Stomach (tissue), 19 donors: ENCODE measurements around the gene ZDHHC8. TPM values are rescaled to one million over a fixed set of nuclear protein-coding genes. Genes with fewer than 3 reads are reported as not detected.

Experiments used
- DNase-seq, 2 donors: peaks; one replicate each; pipeline versions ENCODE4 v3.0.0 to v3.0.0-alpha.2; 2013 to 2019
- H3K27ac ChIP-seq, 5 donors: fragments of 200-600 bp in 4 of 5; sonication (generic) in 4 of 5; one replicate each; pipeline ENCODE4 v1.5.1; 2013 to 2019; ENCODE audit warnings: mild to moderate bottlenecking in 1 of 5, moderate library complexity in 1 of 5
- H3K27me3 ChIP-seq, 3 donors: fragments of 200-600 bp; sonication (generic); one replicate each; pipeline ENCODE4 v1.5.1; 2017 to 2019; ENCODE audit warnings: mixed run types in 1 of 3
- H3K36me3 ChIP-seq, 4 donors: fragments of 200-600 bp; sonication (generic); 1 replicate in 3 of 4; 2 replicates in 1 of 4; pipeline ENCODE4 v1.5.1; 2016 to 2019
- H3K4me1 ChIP-seq, 4 donors: fragments of 200-600 bp; sonication (generic); one replicate each; pipeline ENCODE4 v1.5.1; 2016 to 2019
- H3K4me3 ChIP-seq, 4 donors: fragments of 200-600 bp; sonication (generic) in 3 of 4; one replicate each; pipeline ENCODE4 v1.5.1; 2016 to 2019; ENCODE audit warnings: mild to moderate bottlenecking in 1 of 4
- H3K9me3 ChIP-seq, 4 donors: fragments of 200-600 bp; sonication (generic); one replicate each; pipeline ENCODE4 v1.5.1; 2016 to 2019
- EP300 ChIP-seq: sonication (generic); formaldehyde crosslinking; IDR thresholded peaks from one replicate; pipeline ENCODE4 v1.6.1; 2017; ENCODE audit warnings: antibody characterized with exemption
- POLR2A ChIP-seq, 4 donors: fragments of 450-650 bp; IDR thresholded peaks; one replicate each; pipeline ENCODE4 v1.6.1; 2016; ENCODE audit warnings: antibody characterized with exemption in 4 of 4, control low read depth in 2 of 4, mild to moderate bottlenecking in 1 of 4, moderate library complexity in 1 of 4
- POLR2AphosphoS5 ChIP-seq, 3 donors: sonication (generic); formaldehyde crosslinking; IDR thresholded peaks; one replicate each; pipeline ENCODE4 v1.6.1; 2016; ENCODE audit warnings: antibody characterized with exemption in 3 of 3
- WGBS, 5 donors: extraction: QIAGEN DNeasy Blood & Tissue Kit in 3 of 5; methylation state at CpG; one replicate each; pipeline versions ENCODE4 v1.1.5 to v1.1.7; 2013 to 2018; 5-methylcytosine and 5-hydroxymethylcytosine counted together
- intact Hi-C: fragments of 100-400 bp; cut with DNase I; formaldehyde crosslinking; loops from one replicate; pipeline ENCODE4 v1.15.1; 2023; ENCODE audit warnings: low total_unique reads
- long read RNA-seq, 10 donors: transcript quantifications; one replicate each; lab custom pipeline, GENCODE V29; 2026
- polyA plus RNA-seq, 3 donors: library from polyadenylated mRNA; stranded (reverse); fragments of 200-250 nt; gene quantifications; one replicate each; pipeline ENCODE4 v1.2.3, GENCODE V29; 2013
- total RNA-seq, 5 donors: library from RNA; depleted of rRNA; stranded (reverse); fragments of >200 nt; gene quantifications; one replicate each; pipeline versions ENCODE4 v1.1.0 to v1.2.3, GENCODE V29; 2014 to 2016
- TF ChIP-seq, protein P1 (sequence below), 7 experiments: fragments of 450-650 bp in 4 of 7; fragments of 200-600 bp in 3 of 7; sonication (generic) in 3 of 7; IDR thresholded peaks; one replicate each; pipeline ENCODE4 v1.5.1; 2016 to 2019; ENCODE audit warnings: antibody characterized with exemption in 7 of 7, control low read depth in 2 of 7, mild to moderate bottlenecking in 1 of 7
- donor health status: healthy with polysubstance abuse.
- donor health status: Bipolar disorder and iron deficiency.
- donor health status: healthy.

The ZDHHC8 gene, protein sequence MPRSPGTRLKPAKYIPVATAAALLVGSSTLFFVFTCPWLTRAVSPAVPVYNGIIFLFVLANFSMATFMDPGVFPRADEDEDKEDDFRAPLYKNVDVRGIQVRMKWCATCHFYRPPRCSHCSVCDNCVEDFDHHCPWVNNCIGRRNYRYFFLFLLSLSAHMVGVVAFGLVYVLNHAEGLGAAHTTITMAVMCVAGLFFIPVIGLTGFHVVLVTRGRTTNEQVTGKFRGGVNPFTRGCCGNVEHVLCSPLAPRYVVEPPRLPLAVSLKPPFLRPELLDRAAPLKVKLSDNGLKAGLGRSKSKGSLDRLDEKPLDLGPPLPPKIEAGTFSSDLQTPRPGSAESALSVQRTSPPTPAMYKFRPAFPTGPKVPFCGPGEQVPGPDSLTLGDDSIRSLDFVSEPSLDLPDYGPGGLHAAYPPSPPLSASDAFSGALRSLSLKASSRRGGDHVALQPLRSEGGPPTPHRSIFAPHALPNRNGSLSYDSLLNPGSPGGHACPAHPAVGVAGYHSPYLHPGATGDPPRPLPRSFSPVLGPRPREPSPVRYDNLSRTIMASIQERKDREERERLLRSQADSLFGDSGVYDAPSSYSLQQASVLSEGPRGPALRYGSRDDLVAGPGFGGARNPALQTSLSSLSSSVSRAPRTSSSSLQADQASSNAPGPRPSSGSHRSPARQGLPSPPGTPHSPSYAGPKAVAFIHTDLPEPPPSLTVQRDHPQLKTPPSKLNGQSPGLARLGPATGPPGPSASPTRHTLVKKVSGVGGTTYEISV
- total RNA-seq (100 to 1,000 TPM in 1 of 5 donors, 10 to 100 TPM in 3, 1 to 10 TPM in 1; 4.2 to 228 (median 23.6) TPM), polyA plus RNA-seq (10 to 100 TPM in 1 of 3 donors, 1 to 10 TPM in 2; 3.2 to 22.8 (median 9.7) TPM)
- long read RNA-seq, donor 1: 0 reads
- long read RNA-seq, donor 2, full-length matches to known transcripts: 2 of 2 reads
- long read RNA-seq, donor 2, partial matches to known transcripts: 0 of 2 reads
- long read RNA-seq, donor 2, other reads (novel, unspliced or antisense): 0 of 2 reads
- long read RNA-seq, donor 3, partial matches to known transcripts: 0 of 1 reads
- long read RNA-seq, donor 3, other reads (novel, unspliced or antisense): 0 of 1 reads
- long read RNA-seq, donor 4: 0 reads
- long read RNA-seq, donor 5, full-length matches to known transcripts: 3 of 8 reads
- long read RNA-seq, donor 5, partial matches to known transcripts: 5 of 8 reads
- long read RNA-seq, donor 5, other reads (novel, unspliced or antisense): 0 of 8 reads
- long read RNA-seq, donor 6, full-length matches to known transcripts: 8 of 13 reads
- long read RNA-seq, donor 6, partial matches to known transcripts: 5 of 13 reads
- long read RNA-seq, donor 6, other reads (novel, unspliced or antisense): 0 of 13 reads
- long read RNA-seq, donor 7, full-length matches to known transcripts: 2 of 7 reads
- long read RNA-seq, donor 7, partial matches to known transcripts: 5 of 7 reads
- long read RNA-seq, donor 7, other reads (novel, unspliced or antisense): 0 of 7 reads
- long read RNA-seq, donor 8, full-length matches to known transcripts: 3 of 9 reads
- long read RNA-seq, donor 8, partial matches to known transcripts: 6 of 9 reads
- long read RNA-seq, donor 8, other reads (novel, unspliced or antisense): 0 of 9 reads
- long read RNA-seq, donor 9, partial matches to known transcripts: 0 of 1 reads
- long read RNA-seq, donor 9, other reads (novel, unspliced or antisense): 0 of 1 reads
- long read RNA-seq, donor 10: 0 reads

DNA sequence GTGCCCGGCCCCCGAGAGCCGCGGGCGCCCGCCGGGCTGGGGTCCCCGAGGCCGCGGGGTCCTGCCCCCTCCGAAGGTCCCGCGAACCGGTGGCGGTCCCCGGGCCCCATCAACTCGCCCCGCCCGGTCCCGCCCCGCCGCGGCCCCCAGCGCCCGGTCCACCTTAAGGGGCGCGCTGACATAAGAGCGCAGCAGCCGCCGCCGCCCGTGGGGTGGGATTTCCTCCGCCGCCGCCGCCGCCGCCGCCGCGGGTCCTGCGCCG is at the start of gene ZDHHC8:
Gene ZDHHC8 (plus strand): TSS at position 208 of the 262 bp plus-strand sequence. CDS start 144 bp downstream, outside the sequence.
- Histone ChIP-seq H3K4me1 (peaks cover 31 to 63% (median 55%) of the 10 kb centered on the region in 4 donors), H3K9me3 (no peaks in the 10 kb centered on the region), H3K27me3 (no peaks in the 10 kb centered on the region), H3K4me3 (peak within 1 kb of the TSS; percentile 93 to 98 (median 95)), H3K27ac (peak within 1 kb of the TSS; percentile 92 to 97 (median 95)), H3K36me3 (peaks cover 4 to 17% (median 16%) of the 10 kb centered on the region in 4 donors)
- WGBS, 5 donors: 0% methylated on average over 2 to 41 of the region's 43 CpGs; no CpG with 5 or more reads in 1 of the 5 donors
- intact Hi-C loops: no loop called here
- TF ChIP-seq POLR2A (IDR thresholded peaks at IDR 0.05): no peak
- peak; percentile 49 to 77 for DNase-seq

DNA sequence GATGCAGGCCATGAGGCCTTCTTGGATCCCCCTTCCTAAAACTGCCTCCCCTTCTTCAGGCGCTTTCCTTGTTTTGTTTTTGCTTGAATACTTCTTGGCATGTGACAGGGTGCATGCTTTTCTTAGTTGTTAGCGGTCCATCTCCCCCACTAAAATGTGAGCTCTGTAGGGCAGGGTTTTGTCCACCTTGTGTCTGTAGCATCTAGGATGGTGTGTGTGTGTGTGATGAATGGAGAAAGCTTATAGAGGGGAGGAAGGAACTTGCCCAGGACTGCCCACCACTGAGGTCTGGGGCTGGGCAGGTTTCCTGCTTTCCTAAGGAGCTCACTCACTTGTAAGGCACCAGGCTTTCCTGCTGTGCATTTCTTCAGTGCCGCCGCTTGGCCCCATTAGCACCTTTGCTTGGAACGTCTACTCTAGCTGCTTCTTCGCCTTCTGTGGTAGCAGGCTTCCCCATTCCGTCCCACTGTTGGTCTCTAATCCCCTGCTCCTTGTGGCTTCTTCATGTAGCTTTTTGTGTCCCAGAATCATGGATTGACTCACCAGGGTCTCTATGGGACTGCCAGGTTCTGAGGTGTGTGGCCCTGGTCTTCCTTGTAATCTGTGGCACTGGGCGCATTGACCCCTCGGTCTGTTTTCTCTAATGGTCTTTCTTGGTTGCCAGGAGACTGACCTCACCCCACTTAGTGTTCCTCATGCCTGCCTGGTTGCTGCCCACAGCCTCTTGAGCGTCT is 48.3 kb upstream of the ZDHHC8 start:
- intact Hi-C loops: no loop called here
- no peak for DNase-seq
- peaks cover 26 to 29% (median 29%) of the 10 kb centered on the region in 4 donors for H3K36me3 ChIP-seq
- H3K27ac ChIP-seq: peak overlapping the region in 2 of 5 donors; percentile 13 to 36
- H3K4me1 ChIP-seq: peaks cover 43 to 60% (median 55%) of the 10 kb centered on the region in 4 donors
- H3K9me3 ChIP-seq: no peaks in the 10 kb centered on the region
- no peaks in the 10 kb centered on the region for H3K27me3 ChIP-seq
- H3K4me3 ChIP-seq: no peak overlapping the region
- TF ChIP-seq POLR2AphosphoS5 (IDR thresholded peaks at IDR 0.05) (no peak), POLR2A (IDR thresholded peaks at IDR 0.05) (no peak), EP300 (no peak)
- TF ChIP-seq, protein P1, sequence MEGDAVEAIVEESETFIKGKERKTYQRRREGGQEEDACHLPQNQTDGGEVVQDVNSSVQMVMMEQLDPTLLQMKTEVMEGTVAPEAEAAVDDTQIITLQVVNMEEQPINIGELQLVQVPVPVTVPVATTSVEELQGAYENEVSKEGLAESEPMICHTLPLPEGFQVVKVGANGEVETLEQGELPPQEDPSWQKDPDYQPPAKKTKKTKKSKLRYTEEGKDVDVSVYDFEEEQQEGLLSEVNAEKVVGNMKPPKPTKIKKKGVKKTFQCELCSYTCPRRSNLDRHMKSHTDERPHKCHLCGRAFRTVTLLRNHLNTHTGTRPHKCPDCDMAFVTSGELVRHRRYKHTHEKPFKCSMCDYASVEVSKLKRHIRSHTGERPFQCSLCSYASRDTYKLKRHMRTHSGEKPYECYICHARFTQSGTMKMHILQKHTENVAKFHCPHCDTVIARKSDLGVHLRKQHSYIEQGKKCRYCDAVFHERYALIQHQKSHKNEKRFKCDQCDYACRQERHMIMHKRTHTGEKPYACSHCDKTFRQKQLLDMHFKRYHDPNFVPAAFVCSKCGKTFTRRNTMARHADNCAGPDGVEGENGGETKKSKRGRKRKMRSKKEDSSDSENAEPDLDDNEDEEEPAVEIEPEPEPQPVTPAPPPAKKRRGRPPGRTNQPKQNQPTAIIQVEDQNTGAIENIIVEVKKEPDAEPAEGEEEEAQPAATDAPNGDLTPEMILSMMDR (IDR thresholded peaks at IDR 0.05): no peak
- 71 to 86% (median 82%) methylated on average over 10 of the region's 10 CpGs for WGBS, 5 donors

DNA sequence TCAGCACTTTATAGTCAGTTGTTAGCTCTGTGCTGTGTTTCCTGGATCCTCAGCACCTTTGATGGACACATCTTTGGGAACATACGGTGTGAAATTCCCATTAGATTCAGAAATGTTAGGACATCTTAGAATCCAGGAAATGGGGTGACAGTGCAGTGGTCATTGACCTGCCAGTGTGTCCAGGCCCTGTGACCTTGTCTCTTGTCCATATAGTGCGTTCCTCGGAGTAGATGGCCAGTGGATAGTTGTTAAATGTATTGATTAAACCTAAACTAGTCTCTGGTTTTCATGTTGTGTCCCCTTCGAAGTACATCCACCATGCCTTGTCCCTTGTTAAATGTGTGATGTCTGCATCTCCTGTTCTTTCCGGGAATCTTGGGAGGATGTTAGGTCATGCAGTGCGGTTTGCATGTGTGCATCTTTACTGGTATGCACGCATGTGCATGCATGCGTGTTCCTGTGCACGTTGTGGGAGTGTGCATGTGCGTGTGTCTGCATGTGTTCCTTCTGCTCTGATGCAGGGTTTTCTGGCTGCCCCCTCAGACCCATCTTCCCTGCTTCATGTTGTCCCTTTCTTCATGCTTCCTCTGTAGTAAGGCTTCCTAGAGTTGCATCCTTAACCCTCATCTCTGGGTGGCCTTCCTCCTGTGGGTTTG is 47.6 kb upstream of the ZDHHC8 start:
- TF ChIP-seq POLR2AphosphoS5 (IDR thresholded peaks at IDR 0.05) (no peak), POLR2A (IDR thresholded peaks at IDR 0.05) (no peak), EP300 (no peak)
- TF ChIP-seq, protein P1 (IDR thresholded peaks at IDR 0.05): no peak
- no peaks in the 10 kb centered on the region for H3K27me3 ChIP-seq
- H3K36me3 ChIP-seq: peaks cover 33 to 36% (median 36%) of the 10 kb centered on the region in 4 donors
- H3K4me1 ChIP-seq: peaks cover 43 to 58% (median 52%) of the 10 kb centered on the region in 4 donors
- no peak for DNase-seq
- WGBS, 5 donors: 72 to 85% (median 79%) methylated on average over 10 of the region's 10 CpGs
- H3K27ac ChIP-seq: peak overlapping the region in 2 of 5 donors; percentile 36 to 37
- H3K4me3 ChIP-seq: no peak overlapping the region
- no peaks in the 10 kb centered on the region for H3K9me3 ChIP-seq
- intact Hi-C loops: no loop called here
